Hypothalamus (tissue), 51 donors: ENCODE data around the gene RPH3AL.
"Not testable (repeated sequence)": the region's sequence is repeated elsewhere in the genome, so short reads cannot be mapped to it uniquely, and the experiment has no call there.

ENCODE experiments used
- DNase-seq, 51 donors: peaks; one replicate each; lab custom pipeline; 2025; lab: John Stamatoyannopoulos, UW

The RPH3AL gene

GRCh38 chr17:172401-172800, 180.2 kb downstream of the RPH3AL start:
- no peak for DNase-seq

GRCh38 chr17:171871-172270, 180.7 kb downstream of the RPH3AL start:
- DNase-seq: no peak

- no peak for DNase-seq
Observed at GRCh38 chr17:170130-170670, 182.4 kb downstream of the RPH3AL start.

GRCh38 chr17:168614-169013, 184.0 kb downstream of the RPH3AL start:
- DNase-seq: not testable (repeated sequence)

GRCh38 chr17:165939-166338, 186.7 kb downstream of the RPH3AL start:
- DNase-seq: no peak

GRCh38 chr17:164303-165235, 188.0 kb downstream of the RPH3AL start:
- DNase-seq: peak in 37 of 51 donors; percentile 9 to 71 (median 32)

- no peak for DNase-seq
Observed at GRCh38 chr17:163514-164098, 189.0 kb downstream of the RPH3AL start.

GRCh38 chr17:162689-163088, 189.9 kb downstream of the RPH3AL start:
- DNase-seq: no peak
